HepG2 (cell line): ENCODE results near the gene ICOS. TPM values are rescaled to one million over a fixed set of nuclear protein-coding genes. Genes with fewer than 3 reads are reported as not detected.

Experiments
- ATAC-seq: fragments of 200-7000 bp; cut with Tn5 transposase; 3 replicates; pipeline ENCODE4 v1.9.1; 2020; ENCODE audit warnings: mild to moderate bottlenecking, moderate library complexity
- BruUV-seq: library from RNA; stranded (reverse); fragments of 400-500 nt; replicated peaks from 2 replicates; lab custom pipeline; 2021; lab: Mats Ljungman, UMichigan
- CTCF ChIA-PET: fragments of 300-600 bp; formaldehyde crosslinking; extraction: SDS; loops from one replicate; lab custom pipeline; 2021; ENCODE audit warnings: low total read pairs, inconsistent platforms, low intra/inter-chr PET ratio; lab: Yijun Ruan, JAX
- POLR2A ChIA-PET: fragments of 350-600 bp; sonication (Branson Sonifier 250); formaldehyde crosslinking; loops from one replicate; lab custom pipeline; 2020; ENCODE audit warnings: antibody characterized with exemption, inconsistent platforms; lab: Yijun Ruan, JAX
- DNase-seq: peaks from one replicate; pipeline ENCODE4 v3.0.0-alpha.2; 2015; ENCODE audit warnings: low spot score
- FAIRE-seq: peaks from 3 replicates; lab custom pipeline; 2011; peaks lifted over from hg19 to GRCh38; lab: Jason Lieb, UNC
- H2AFZ ChIP-seq: one replicate; pipeline ENCODE4 v1.6.1; 2011; ENCODE audit warnings: low read length, inconsistent platforms
- H3K27ac ChIP-seq: fragments of 300-600 bp; 3 replicates; pipeline ENCODE4 v1.8.0; 2011; ENCODE audit warnings: mixed run types, mild to moderate bottlenecking, mixed read lengths, low read length, inconsistent platforms; ENCODE audit not compliant: insufficient read depth; ENCODE audit errors: extremely low read length
- H3K27me3 ChIP-seq, 2 experiments: fragments of 200-600 bp in 1 of 2; 2 replicates in 1 of 2; 3 replicates in 1 of 2; pipeline versions ENCODE4 v1.6.0 to v1.8.0; 2011; ENCODE audit warnings: low read length in 2 of 2, mild to moderate bottlenecking in 2 of 2, moderate library complexity in 2 of 2, inconsistent platforms in 1 of 2; ENCODE audit not compliant: insufficient read depth in 2 of 2, control insufficient read depth in 1 of 2
- H3K36me3 ChIP-seq, 2 experiments: fragments of 200-600 bp in 1 of 2; replicated peaks in 1 of 2; 2 replicates in 1 of 2; 3 replicates in 1 of 2; pipeline versions ENCODE4 v1.5.1 to v1.8.0; 2011; ENCODE audit warnings: low read length in 2 of 2, inconsistent platforms in 1 of 2; ENCODE audit not compliant: insufficient read depth in 2 of 2, control insufficient read depth in 1 of 2
- H3K4me1 ChIP-seq: 2 replicates; pipeline ENCODE4 v1.5.1; 2012; ENCODE audit warnings: low read length, inconsistent platforms; ENCODE audit not compliant: insufficient read depth
- H3K4me2 ChIP-seq: 2 replicates; pipeline ENCODE4 v1.6.0; 2011; ENCODE audit warnings: low read depth, low read length, inconsistent platforms
- H3K4me3 ChIP-seq, 3 experiments: fragments of 200-600 bp in 1 of 3; sonication (generic), shearing (Covaris generic) in 1 of 3; replicated peaks in 1 of 3; 2 replicates each; pipeline ENCODE4 v1.5.1; 2011 to 2016; ENCODE audit warnings: low read length in 3 of 3, inconsistent platforms in 2 of 3, low read depth in 2 of 3, mild to moderate bottlenecking in 2 of 3, control low read depth in 1 of 3, mixed read lengths in 1 of 3; ENCODE audit not compliant: insufficient read depth in 1 of 3
- H3K79me2 ChIP-seq: one replicate; pipeline ENCODE4 v1.6.1; 2011; ENCODE audit warnings: low read length, inconsistent platforms; ENCODE audit not compliant: insufficient read depth
- H3K9ac ChIP-seq: 2 replicates; pipeline ENCODE4 v1.6.0; 2011; ENCODE audit warnings: mild to moderate bottlenecking, low read depth, low read length, inconsistent platforms; ENCODE audit not compliant: insufficient read depth
- H3K9me3 ChIP-seq: 2 replicates; pipeline ENCODE4 v1.5.1; 2012; ENCODE audit warnings: mild to moderate bottlenecking, low read length
- H4K20me1 ChIP-seq: 2 replicates; pipeline ENCODE4 v1.6.0; 2011; ENCODE audit warnings: inconsistent platforms, mild to moderate bottlenecking, low read length, moderate library complexity; ENCODE audit not compliant: insufficient read depth
- CHCHD3 ChIP-seq: sonication (generic); formaldehyde crosslinking; IDR thresholded peaks from 2 replicates; pipeline ENCODE4 v1.8.0; 2022; ENCODE audit warnings: mild to moderate bottlenecking, missing genetic modification reagents, moderate library complexity
- DPF2 ChIP-seq: sonication (generic); formaldehyde crosslinking; IDR thresholded peaks from 2 replicates; pipeline ENCODE4 v1.4.0; 2020; ENCODE audit warnings: mild to moderate bottlenecking, low read depth, missing genetic modification reagents, borderline replicate concordance
- FOSL1 ChIP-seq: sonication (generic); formaldehyde crosslinking; IDR thresholded peaks from 2 replicates; pipeline ENCODE4 v1.9.0; 2021; ENCODE audit warnings: missing genetic modification reagents, borderline replicate concordance
- FOXO4 ChIP-seq: sonication (generic); formaldehyde crosslinking; conservative IDR thresholded peaks from 2 replicates; pipeline ENCODE4 v1.8.1; 2023; ENCODE audit warnings: missing genetic modification reagents
- HMG20A ChIP-seq: IDR thresholded peaks from 2 replicates; pipeline ENCODE4 v1.6.1; 2016; ENCODE audit warnings: borderline replicate concordance
- HNRNPK ChIP-seq: fragments of 200-400 bp; formaldehyde crosslinking; IDR thresholded peaks from 2 replicates; pipeline ENCODE4 v1.6.1; 2018; ENCODE audit warnings: low read length, low read depth, moderate library complexity, mild to moderate bottlenecking; ENCODE audit not compliant: poor library complexity, severe bottlenecking
- HOXA9 ChIP-seq: sonication (generic); formaldehyde crosslinking; IDR thresholded peaks from 2 replicates; pipeline ENCODE4 v1.8.1; 2022; ENCODE audit warnings: missing genetic modification reagents, mild to moderate bottlenecking, moderate library complexity, borderline replicate concordance
- SRSF4 ChIP-seq: fragments of 200-400 bp; formaldehyde crosslinking; IDR thresholded peaks from one replicate; pipeline ENCODE4 v1.6.1; 2018; ENCODE audit warnings: mild to moderate bottlenecking, low read depth, low read length, moderate library complexity; ENCODE audit not compliant: poor library complexity, severe bottlenecking
- ZBTB21 ChIP-seq: sonication (generic); formaldehyde crosslinking; IDR thresholded peaks from 2 replicates; pipeline ENCODE4 v1.4.0; 2020; ENCODE audit warnings: missing genetic modification reagents
- ZNF558 ChIP-seq: sonication (generic); formaldehyde crosslinking; IDR thresholded peaks from 2 replicates; pipeline ENCODE4 v1.9.0; 2022; ENCODE audit warnings: mild to moderate bottlenecking, missing genetic modification reagents, borderline replicate concordance
- ZNF713 ChIP-seq: sonication (generic); formaldehyde crosslinking; IDR thresholded peaks from 2 replicates; pipeline ENCODE4 v1.4.0; 2020; ENCODE audit warnings: mild to moderate bottlenecking, missing genetic modification reagents
- WGBS: methylation state at CpG from one replicate; pipeline ENCODE4 v1.1.6; 2017; ENCODE audit warnings: low lambda C conversion rate; 5-methylcytosine and 5-hydroxymethylcytosine counted together
- in situ Hi-C: cut with HindIII; loops from 2 replicates; pipeline ENCODE4 v1.10.0; 2017; ENCODE audit warnings: low pct_unique_long_range_greater_than_20kb; ENCODE audit not compliant: extremely low pct_ligation_motif_present
- intact Hi-C: fragments of 100-400 bp; cut with micrococcal nuclease; formaldehyde crosslinking; loops from one replicate; pipeline ENCODE4 v1.10.0; 2022; ENCODE audit not compliant: unreplicated experiment
- polyA plus RNA-seq, 8 experiments: library from polyadenylated mRNA; depleted of rRNA in 3 of 8; stranded (reverse) in 7 of 8; unstranded in 1 of 8; fragments of >200 nt; fragmentation: Illumina TruSeq in 4 of 8; extraction: Trizol in 4 of 8; gene quantifications; 2 replicates each; pipeline versions ENCODE4 v1.2.1 to v1.2.3, GENCODE V29; 2011 to 2016; ENCODE audit warnings: low read depth in 4 of 8, missing spikeins in 1 of 8, mixed read lengths in 1 of 8; ENCODE audit not compliant: insufficient read depth in 1 of 8
- total RNA-seq, 5 experiments: library from RNA; depleted of rRNA; stranded (reverse); fragments of >200 nt; fragmentation: Illumina TruSeq; extraction: Trizol; gene quantifications; 2 replicates each; pipeline ENCODE4 v1.2.3, GENCODE V29; 2016; ENCODE audit warnings: low read depth in 1 of 5
- TF ChIP-seq, protein P1 (sequence below): sonication (generic); formaldehyde crosslinking; conservative IDR thresholded peaks from 2 replicates; pipeline ENCODE4 v1.4.0; 2020; ENCODE audit warnings: missing genetic modification reagents
- TF ChIP-seq, protein P2 (sequence below): sonication (generic); formaldehyde crosslinking; IDR thresholded peaks from 2 replicates; pipeline ENCODE4 v1.5.1; 2020; ENCODE audit warnings: mild to moderate bottlenecking, missing genetic modification reagents, moderate library complexity

Gene ICOS
- total and polyA plus RNA-seq, 2 of the 13 experiments (the other 11 are each of a cell fraction or from before 2014, with no cell fraction given) = not detected

DNA sequence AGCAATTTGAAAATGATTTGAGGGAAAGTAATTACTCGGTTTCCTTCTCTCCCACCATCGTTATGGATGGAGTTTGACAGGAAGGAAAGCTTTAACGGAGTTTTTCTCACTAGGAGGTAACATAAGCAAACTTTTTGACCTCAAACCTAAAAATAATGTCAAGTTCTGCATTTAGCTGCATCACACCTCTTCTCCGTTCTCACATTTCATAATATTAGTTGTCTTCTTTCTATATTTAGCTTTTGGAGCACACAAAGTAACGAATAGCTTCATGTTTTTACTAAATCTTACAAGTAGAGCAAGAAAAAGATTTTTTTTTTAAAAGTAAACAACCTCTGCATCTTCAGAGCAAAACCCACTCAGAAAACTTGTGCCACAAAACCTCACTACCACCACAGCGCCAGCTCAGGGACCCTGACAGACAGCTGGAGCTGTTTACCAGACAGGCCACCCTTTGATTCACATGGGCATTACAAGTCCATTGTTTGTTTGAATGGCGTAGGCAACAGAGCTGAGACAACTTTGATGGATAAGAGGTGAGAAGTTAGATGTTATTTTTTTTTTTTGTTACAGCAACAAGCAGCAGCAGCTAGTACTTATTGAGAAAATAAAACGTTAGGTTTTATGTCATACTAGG lies 21.9 kb upstream of the ICOS start:
- ATAC-seq (no peak; the same call in 2 of the 3 replicates), FAIRE-seq (no peak), DNase-seq (no peak)
- Histone ChIP-seq H3K27me3 (no peaks in the 10 kb centered on the region), H3K9ac (no peak overlapping the region), H2AFZ (no peak overlapping the region), H3K27ac (no peak overlapping the region), H3K9me3 (no peaks in the 10 kb centered on the region), H3K4me3 (no peak overlapping the region), H3K4me1 (peaks cover 6% of the 10 kb centered on the region; the same call in 1 of the 2 replicates), H3K79me2 (no peaks in the 10 kb centered on the region), H4K20me1 (no peaks in the 10 kb centered on the region), H3K4me2 (no peak overlapping the region), H3K36me3 (no peaks in the 10 kb centered on the region)
- ChIA-PET POLR2A (no interaction called here), CTCF (no interaction called here)
- WGBS = 48% methylated on average over 8 of the region's 8 CpGs
- intact Hi-C loops (loop anchor here (5.0 kb wide), 1 partner anchor 1342 kb away; no protein-coding TSS in a partner anchor), in situ Hi-C loops (loop anchor here (10.0 to 25.0 kb wide), 3 partner anchors 430 to 1077 kb away; no protein-coding TSS in a partner anchor)
- BruUV-seq = no TSS peak
- TF ChIP-seq HMG20A = no peak

- no peak for FAIRE-seq
- no peak overlapping the region for H3K4me2 ChIP-seq
- no peaks in the 10 kb centered on the region for H3K79me2 ChIP-seq
- no peak for DNase-seq
- ChIA-PET CTCF (no interaction called here), POLR2A (no interaction called here)
- no peak overlapping the region for H3K4me3 ChIP-seq
- no peaks in the 10 kb centered on the region for H3K9me3 ChIP-seq
- no peak overlapping the region for H3K9ac ChIP-seq
- no peak overlapping the region for H2AFZ ChIP-seq
- no peaks in the 10 kb centered on the region for H3K36me3 ChIP-seq
- WGBS = 51% methylated on average over 7 of the region's 7 CpGs
- no peak for ATAC-seq
- H4K20me1 ChIP-seq = no peaks in the 10 kb centered on the region
- in situ Hi-C loops (loop anchor here (10.0 to 25.0 kb wide), 3 partner anchors 430 to 1078 kb away; no protein-coding TSS in a partner anchor), intact Hi-C loops (no loop called here)
- no peaks in the 10 kb centered on the region for H3K27me3 ChIP-seq
- H3K4me1 ChIP-seq = peaks cover 6% of the 10 kb centered on the region; the same call in 1 of the 2 replicates
- no peak overlapping the region for H3K27ac ChIP-seq
- BruUV-seq = no TSS peak
- TF ChIP-seq ZBTB21 (CRISPR knock-in tag) (no peak), CHCHD3 (no peak), HOXA9 (CRISPR knock-in tag) (no peak), FOXO4 (CRISPR knock-in tag) (no peak), ZNF558 (CRISPR knock-in tag) (no peak), ZNF713 (CRISPR knock-in tag) (no peak), FOSL1 (CRISPR knock-in tag) (no peak), DPF2 (CRISPR knock-in tag) (no peak), SRSF4 (no peak), HNRNPK (no peak)
- TF ChIP-seq, protein P1, sequence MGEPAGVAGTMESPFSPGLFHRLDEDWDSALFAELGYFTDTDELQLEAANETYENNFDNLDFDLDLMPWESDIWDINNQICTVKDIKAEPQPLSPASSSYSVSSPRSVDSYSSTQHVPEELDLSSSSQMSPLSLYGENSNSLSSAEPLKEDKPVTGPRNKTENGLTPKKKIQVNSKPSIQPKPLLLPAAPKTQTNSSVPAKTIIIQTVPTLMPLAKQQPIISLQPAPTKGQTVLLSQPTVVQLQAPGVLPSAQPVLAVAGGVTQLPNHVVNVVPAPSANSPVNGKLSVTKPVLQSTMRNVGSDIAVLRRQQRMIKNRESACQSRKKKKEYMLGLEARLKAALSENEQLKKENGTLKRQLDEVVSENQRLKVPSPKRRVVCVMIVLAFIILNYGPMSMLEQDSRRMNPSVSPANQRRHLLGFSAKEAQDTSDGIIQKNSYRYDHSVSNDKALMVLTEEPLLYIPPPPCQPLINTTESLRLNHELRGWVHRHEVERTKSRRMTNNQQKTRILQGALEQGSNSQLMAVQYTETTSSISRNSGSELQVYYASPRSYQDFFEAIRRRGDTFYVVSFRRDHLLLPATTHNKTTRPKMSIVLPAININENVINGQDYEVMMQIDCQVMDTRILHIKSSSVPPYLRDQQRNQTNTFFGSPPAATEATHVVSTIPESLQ (CRISPR knock-in tag) = no peak
- TF ChIP-seq, protein P2, sequence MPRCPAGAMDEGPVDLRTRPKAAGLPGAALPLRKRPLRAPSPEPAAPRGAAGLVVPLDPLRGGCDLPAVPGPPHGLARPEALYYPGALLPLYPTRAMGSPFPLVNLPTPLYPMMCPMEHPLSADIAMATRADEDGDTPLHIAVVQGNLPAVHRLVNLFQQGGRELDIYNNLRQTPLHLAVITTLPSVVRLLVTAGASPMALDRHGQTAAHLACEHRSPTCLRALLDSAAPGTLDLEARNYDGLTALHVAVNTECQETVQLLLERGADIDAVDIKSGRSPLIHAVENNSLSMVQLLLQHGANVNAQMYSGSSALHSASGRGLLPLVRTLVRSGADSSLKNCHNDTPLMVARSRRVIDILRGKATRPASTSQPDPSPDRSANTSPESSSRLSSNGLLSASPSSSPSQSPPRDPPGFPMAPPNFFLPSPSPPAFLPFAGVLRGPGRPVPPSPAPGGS (CRISPR knock-in tag) = no peak
Measured at GRCh38 chr2:203915256-203915655, 21.3 kb upstream of the ICOS start.
